ENCODE measurements around the gene TMEM132D. TPM values are rescaled to one million over a fixed set of nuclear protein-coding genes. Genes with fewer than 3 reads are reported as not detected.

Gene TMEM132D
- total RNA-seq, 2 donors from 2014 or later: 4.4 to 14.2 TPM

DNA sequence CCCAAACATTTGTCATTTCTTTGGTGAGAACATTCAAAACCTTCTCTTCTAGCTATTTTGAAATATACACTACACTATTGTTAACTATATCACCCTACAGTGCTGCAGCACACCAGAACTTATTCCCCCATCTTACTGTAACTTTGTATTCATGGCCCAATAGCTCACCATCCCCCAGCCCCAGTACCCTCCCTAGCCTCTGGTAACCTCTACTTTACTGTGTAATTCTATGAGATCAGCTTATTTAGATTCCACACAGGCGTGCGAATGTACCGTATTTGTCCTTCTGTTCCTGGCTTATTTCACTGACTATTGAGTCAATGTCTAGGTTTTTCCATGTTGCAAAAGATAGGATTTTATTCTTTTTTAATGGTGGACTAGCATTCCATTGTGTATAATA is 469.0 kb downstream of the TMEM132D start:
- H3K27ac Mint-ChIP-seq: no peak overlapping the region
- Histone ChIP-seq H3K9me3 (ENCODE audit: control insufficient read depth, low read length) (no peaks in the 10 kb centered on the region), H3K4me1 (ENCODE audit: control insufficient read depth, insufficient read depth, low read length) (no peaks in the 10 kb centered on the region), H3K36me3 (ENCODE audit: control insufficient read depth, insufficient read depth, low read length) (no peaks in the 10 kb centered on the region), H3K4me3 (ENCODE audit: low read length) (no peak overlapping the region), H3K27ac (ENCODE audit: low read depth, low read length) (no peak overlapping the region), H3K27me3 (ENCODE audit: control insufficient read depth, insufficient read depth, low read length, poor library complexity, severe bottlenecking) (peaks cover 23% of the 10 kb centered on the region), H3K9ac (ENCODE audit: extremely low read depth, low read length, poor library complexity, severe bottlenecking) (no peak overlapping the region)
- peaks cover 8% of the 10 kb centered on the region for H3K36me3 Mint-ChIP-seq (ENCODE audit: low read depth)
- peaks cover 9% of the 10 kb centered on the region for H3K9me3 Mint-ChIP-seq
- no peak overlapping the region for H3K4me3 Mint-ChIP-seq
- 95 to 100% methylated on average over 3 of the region's 3 CpGs for whole genome bisulfite sequencing, 2 experiments (ENCODE audit: insufficient coverage in 1 of 2, insufficient read length in 1 of 2)
- peaks cover 12% of the 10 kb centered on the region for H3K27me3 Mint-ChIP-seq (ENCODE audit: insufficient read depth)
- TF ChIP-seq, protein P1, sequence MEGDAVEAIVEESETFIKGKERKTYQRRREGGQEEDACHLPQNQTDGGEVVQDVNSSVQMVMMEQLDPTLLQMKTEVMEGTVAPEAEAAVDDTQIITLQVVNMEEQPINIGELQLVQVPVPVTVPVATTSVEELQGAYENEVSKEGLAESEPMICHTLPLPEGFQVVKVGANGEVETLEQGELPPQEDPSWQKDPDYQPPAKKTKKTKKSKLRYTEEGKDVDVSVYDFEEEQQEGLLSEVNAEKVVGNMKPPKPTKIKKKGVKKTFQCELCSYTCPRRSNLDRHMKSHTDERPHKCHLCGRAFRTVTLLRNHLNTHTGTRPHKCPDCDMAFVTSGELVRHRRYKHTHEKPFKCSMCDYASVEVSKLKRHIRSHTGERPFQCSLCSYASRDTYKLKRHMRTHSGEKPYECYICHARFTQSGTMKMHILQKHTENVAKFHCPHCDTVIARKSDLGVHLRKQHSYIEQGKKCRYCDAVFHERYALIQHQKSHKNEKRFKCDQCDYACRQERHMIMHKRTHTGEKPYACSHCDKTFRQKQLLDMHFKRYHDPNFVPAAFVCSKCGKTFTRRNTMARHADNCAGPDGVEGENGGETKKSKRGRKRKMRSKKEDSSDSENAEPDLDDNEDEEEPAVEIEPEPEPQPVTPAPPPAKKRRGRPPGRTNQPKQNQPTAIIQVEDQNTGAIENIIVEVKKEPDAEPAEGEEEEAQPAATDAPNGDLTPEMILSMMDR (conservative IDR thresholded peaks at IDR 0.05): no peak
- H3K4me1 Mint-ChIP-seq: no peaks in the 10 kb centered on the region
- DNase-seq: no peak

DNA sequence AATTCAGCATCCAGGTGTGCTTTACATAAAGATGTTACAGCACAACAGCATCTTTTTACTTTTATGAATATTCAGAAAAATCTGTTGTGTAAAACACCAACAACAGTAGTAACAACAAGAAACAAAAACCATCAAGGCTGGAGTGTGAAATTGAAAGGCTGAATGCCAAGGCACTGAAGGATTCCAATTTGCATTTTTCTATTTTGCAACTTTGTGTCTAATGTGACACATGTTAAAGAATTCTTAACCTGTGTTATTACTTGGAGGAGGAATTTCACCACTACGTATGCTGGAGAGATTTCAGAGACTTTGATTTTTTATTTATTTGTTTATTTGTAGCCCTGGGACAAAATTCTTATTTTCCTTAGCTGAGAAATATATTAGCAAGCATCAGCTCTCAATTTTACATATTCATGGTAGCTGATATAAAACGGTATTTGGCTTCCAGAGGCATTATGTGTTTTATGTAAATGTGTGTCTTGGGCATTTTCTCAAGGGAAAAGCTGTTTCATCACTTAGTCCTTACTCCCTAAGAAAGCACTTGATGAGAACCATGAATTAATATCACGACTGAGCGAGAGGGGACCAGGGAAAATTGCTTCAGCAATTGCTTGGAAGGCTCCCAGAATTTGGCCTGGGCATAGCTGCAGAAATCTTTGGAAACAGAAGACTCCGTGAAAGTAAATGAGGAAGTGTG is 475.4 kb downstream of the TMEM132D start:
- peaks cover 5% of the 10 kb centered on the region for H3K36me3 Mint-ChIP-seq (ENCODE audit: low read depth)
- no peak overlapping the region for H3K4me3 ChIP-seq (ENCODE audit: low read length)
- H3K4me3 Mint-ChIP-seq: no peak overlapping the region
- WGBS, 2 experiments (ENCODE audit: insufficient coverage in 1 of 2, insufficient read length in 1 of 2): 84 to 91% methylated on average over 3 to 4 of the region's 5 CpGs
- H3K27me3 Mint-ChIP-seq (ENCODE audit: insufficient read depth): peaks cover 42% of the 10 kb centered on the region
- DNase-seq: no peak
- H3K27ac Mint-ChIP-seq: no peak overlapping the region
- H3K4me1 Mint-ChIP-seq: peaks cover 15% of the 10 kb centered on the region
- no peaks in the 10 kb centered on the region for H3K9me3 ChIP-seq (ENCODE audit: control insufficient read depth, low read length)
- peaks cover 41% of the 10 kb centered on the region for H3K27me3 ChIP-seq (ENCODE audit: control insufficient read depth, insufficient read depth, low read length, poor library complexity, severe bottlenecking)
- H3K9ac ChIP-seq (ENCODE audit: extremely low read depth, low read length, poor library complexity, severe bottlenecking): no peak overlapping the region
- no peak overlapping the region for H3K27ac ChIP-seq (ENCODE audit: low read depth, low read length)
- no peaks in the 10 kb centered on the region for H3K4me1 ChIP-seq (ENCODE audit: control insufficient read depth, insufficient read depth, low read length)
- TF ChIP-seq, protein P1 (conservative IDR thresholded peaks at IDR 0.05): no peak
- H3K9me3 Mint-ChIP-seq: peaks cover 12% of the 10 kb centered on the region
- H3K36me3 ChIP-seq (ENCODE audit: control insufficient read depth, insufficient read depth, low read length): no peaks in the 10 kb centered on the region

DNA sequence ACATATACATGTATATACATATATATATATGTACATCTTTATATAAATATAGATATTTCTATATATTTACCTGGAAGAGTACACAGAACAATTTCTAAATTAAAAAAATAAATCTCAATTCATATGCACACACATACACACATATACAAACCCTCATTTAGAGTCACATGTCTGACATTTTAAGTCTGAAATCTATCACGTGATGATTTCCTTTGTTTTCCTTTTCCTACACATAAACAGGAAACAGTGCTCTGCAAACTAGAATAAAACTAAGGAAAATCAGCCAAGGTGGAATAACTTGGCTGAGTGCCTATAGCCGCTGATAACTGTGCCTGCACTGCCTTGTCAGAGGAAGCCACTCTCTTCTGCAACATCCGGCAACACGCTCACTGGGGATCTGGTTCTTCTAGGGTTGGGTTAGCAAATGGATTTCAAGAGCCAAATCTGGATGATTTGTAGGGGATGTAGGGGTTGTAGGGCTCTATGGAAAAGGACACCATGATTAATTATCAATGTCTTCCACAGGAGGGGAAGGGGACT is 480.7 kb downstream of the TMEM132D start:
- no peak for DNase-seq
- H3K27ac ChIP-seq (ENCODE audit: low read depth, low read length): no peak overlapping the region
- TF ChIP-seq, protein P1 (conservative IDR thresholded peaks at IDR 0.05): no peak
- no peak overlapping the region for H3K4me3 ChIP-seq (ENCODE audit: low read length)
- no peak overlapping the region for H3K27ac Mint-ChIP-seq
- 82 to 98% methylated on average over 2 to 4 of the region's 4 CpGs for WGBS, 2 experiments (ENCODE audit: insufficient coverage in 1 of 2, insufficient read length in 1 of 2)
- H3K4me1 ChIP-seq (ENCODE audit: control insufficient read depth, insufficient read depth, low read length): no peaks in the 10 kb centered on the region
- H3K27me3 ChIP-seq (ENCODE audit: control insufficient read depth, insufficient read depth, low read length, poor library complexity, severe bottlenecking): peaks cover 26% of the 10 kb centered on the region
- peaks cover 5% of the 10 kb centered on the region for H3K36me3 Mint-ChIP-seq (ENCODE audit: low read depth)
- H3K4me1 Mint-ChIP-seq: peaks cover 21% of the 10 kb centered on the region
- no peak overlapping the region for H3K9ac ChIP-seq (ENCODE audit: extremely low read depth, low read length, poor library complexity, severe bottlenecking)
- H3K4me3 Mint-ChIP-seq: no peak overlapping the region
- H3K9me3 Mint-ChIP-seq: peaks cover 11% of the 10 kb centered on the region
- no peaks in the 10 kb centered on the region for H3K36me3 ChIP-seq (ENCODE audit: control insufficient read depth, insufficient read depth, low read length)
- peaks cover 25% of the 10 kb centered on the region for H3K27me3 Mint-ChIP-seq (ENCODE audit: insufficient read depth)
- no peaks in the 10 kb centered on the region for H3K9me3 ChIP-seq (ENCODE audit: control insufficient read depth, low read length)
